WERI-Rb-1 (cell line): ENCODE results near the gene C10orf143.

Source experiments
- DNase-seq: peaks from one replicate; pipeline ENCODE4 v3.0.0-alpha.2; 2020
- H3K27ac ChIP-seq: fragments of 250-450 bp; sonication (Bioruptor Pico); 2 replicates; pipeline ENCODE4 v1.5.1; 2020; ENCODE audit warnings: mild to moderate bottlenecking, moderate library complexity
- H3K27me3 ChIP-seq: fragments of 250-450 bp; sonication (Bioruptor Pico); 2 replicates; pipeline ENCODE4 v1.5.1; 2021; ENCODE audit warnings: mild to moderate bottlenecking, low read depth, moderate library complexity; ENCODE audit not compliant: insufficient read depth, severe bottlenecking
- H3K36me3 ChIP-seq: fragments of 250-450 bp; sonication (Bioruptor Pico); 2 replicates; pipeline ENCODE4 v1.5.1; 2020; ENCODE audit warnings: mild to moderate bottlenecking, moderate library complexity
- H3K4me3 ChIP-seq: 2 replicates; pipeline ENCODE4 v1.5.1; 2011; ENCODE audit warnings: low read depth, mild to moderate bottlenecking, control low read depth, low read length
- H3K9me3 ChIP-seq: fragments of 250-450 bp; sonication (Bioruptor Pico); 2 replicates; pipeline ENCODE4 v1.5.1; 2021; ENCODE audit warnings: mild to moderate bottlenecking, moderate library complexity; ENCODE audit not compliant: severe bottlenecking
- TF ChIP-seq, protein P1 (sequence below): IDR thresholded peaks from 2 replicates; pipeline ENCODE4 v1.5.1; 2011; ENCODE audit warnings: low read depth, mild to moderate bottlenecking, control low read depth, inconsistent platforms, low read length

C10orf143 gene

DNA sequence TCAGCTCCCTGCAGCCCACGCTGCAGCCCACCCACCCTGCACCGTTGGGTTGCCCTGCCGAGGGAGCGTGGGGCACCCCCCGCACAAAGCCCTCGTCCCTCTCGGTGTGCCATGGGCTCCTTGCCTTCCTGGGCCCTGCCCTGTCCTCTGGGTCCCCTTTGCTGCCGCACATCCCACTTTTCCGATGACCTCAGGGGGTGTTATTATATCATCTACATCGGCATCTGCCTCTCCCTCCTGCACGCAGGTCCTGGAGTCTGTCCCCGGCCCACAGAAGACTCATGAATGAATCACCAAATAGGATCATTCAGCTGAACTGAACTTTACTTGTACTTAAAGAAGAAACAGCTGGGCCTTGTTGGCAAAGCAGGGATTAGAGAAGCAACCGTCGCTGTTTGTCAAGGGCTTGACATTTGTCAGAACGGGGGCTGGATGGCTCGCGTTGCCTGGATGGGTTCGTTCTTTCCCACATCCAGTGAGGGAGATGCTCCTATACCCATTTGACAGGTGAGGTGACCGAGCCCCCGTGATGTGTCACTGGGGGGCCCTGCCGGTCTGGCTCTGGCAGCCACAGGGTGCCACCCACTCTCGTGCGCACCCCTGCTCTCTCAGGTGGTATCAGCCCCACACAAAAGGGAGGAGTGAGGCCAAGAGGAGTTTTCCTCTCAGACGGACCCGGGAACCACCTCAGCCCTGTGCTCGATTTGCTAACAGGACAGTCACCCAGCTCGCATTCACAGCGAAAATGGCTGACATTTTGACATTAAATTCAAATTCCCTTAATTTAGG is 87.9 kb downstream of the C10orf143 start:
- DNase-seq: peak; percentile 74
- TF ChIP-seq, protein P1, sequence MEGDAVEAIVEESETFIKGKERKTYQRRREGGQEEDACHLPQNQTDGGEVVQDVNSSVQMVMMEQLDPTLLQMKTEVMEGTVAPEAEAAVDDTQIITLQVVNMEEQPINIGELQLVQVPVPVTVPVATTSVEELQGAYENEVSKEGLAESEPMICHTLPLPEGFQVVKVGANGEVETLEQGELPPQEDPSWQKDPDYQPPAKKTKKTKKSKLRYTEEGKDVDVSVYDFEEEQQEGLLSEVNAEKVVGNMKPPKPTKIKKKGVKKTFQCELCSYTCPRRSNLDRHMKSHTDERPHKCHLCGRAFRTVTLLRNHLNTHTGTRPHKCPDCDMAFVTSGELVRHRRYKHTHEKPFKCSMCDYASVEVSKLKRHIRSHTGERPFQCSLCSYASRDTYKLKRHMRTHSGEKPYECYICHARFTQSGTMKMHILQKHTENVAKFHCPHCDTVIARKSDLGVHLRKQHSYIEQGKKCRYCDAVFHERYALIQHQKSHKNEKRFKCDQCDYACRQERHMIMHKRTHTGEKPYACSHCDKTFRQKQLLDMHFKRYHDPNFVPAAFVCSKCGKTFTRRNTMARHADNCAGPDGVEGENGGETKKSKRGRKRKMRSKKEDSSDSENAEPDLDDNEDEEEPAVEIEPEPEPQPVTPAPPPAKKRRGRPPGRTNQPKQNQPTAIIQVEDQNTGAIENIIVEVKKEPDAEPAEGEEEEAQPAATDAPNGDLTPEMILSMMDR: no peak
- no peak overlapping the region for H3K4me3 ChIP-seq
- no peaks in the 10 kb centered on the region for H3K9me3 ChIP-seq
- no peaks in the 10 kb centered on the region for H3K27me3 ChIP-seq
- H3K36me3 ChIP-seq: no peaks in the 10 kb centered on the region
- H3K27ac ChIP-seq: peak overlapping the region; percentile 34; the same call in 1 of the 2 replicates

DNA sequence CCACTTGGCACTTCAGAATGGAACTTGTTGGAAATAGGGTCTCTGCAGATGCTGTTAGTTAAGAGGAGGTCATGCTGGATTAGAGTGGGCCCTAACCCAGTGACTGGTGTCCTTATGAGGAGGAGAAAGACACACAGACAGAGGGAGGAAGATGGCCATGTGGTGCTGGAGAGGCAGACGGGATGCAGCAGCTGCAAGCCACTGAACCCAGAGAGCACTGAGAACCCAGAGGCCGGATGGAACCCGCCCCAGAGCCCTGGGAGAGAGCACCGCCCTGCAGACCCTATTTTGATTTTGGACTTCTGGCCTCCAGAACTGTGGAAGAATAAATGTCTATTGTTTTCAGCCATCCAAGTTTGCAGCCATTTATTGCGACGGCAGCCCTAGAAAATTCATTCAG is 88.5 kb downstream of the C10orf143 start:
- no peak overlapping the region for H3K4me3 ChIP-seq
- H3K36me3 ChIP-seq: no peaks in the 10 kb centered on the region
- no peaks in the 10 kb centered on the region for H3K27me3 ChIP-seq
- TF ChIP-seq, protein P1: no peak
- H3K9me3 ChIP-seq: no peaks in the 10 kb centered on the region
- no peak for DNase-seq
- peak overlapping the region; percentile 34; the same call in 1 of the 2 replicates for H3K27ac ChIP-seq

DNA sequence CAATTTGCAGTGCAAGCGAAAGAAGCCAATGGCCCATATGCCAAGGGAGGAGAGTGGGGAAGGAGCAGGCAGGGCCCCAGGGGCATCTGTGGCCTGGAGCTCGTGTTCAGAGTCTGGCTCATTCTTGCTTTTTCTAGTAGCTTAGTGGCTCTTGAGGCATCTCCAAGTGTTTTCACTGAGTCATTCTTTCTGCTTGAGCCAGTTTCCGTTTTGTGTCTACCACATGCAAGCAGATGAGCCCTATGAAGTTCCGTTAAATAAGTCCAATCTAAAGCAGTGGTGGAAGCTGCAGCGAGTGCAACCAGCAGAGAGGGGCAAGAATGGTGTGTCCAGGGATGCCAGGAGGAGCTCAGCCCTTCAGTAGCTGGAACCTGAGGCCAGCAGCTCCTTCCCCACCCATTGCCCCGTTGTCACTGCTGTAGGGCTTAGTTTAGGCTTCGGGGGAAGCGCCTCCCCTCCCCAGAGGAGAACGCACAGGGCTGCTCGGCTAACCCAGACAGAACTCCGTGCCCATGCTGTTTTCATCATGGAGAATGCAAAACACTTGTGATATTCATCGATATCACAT is 89.2 kb downstream of the C10orf143 start:
- Histone ChIP-seq H3K4me3 (no peak overlapping the region), H3K36me3 (no peaks in the 10 kb centered on the region), H3K9me3 (no peaks in the 10 kb centered on the region), H3K27me3 (no peaks in the 10 kb centered on the region), H3K27ac (no peak overlapping the region)
- TF ChIP-seq, protein P1: no peak
- DNase-seq: no peak

DNA sequence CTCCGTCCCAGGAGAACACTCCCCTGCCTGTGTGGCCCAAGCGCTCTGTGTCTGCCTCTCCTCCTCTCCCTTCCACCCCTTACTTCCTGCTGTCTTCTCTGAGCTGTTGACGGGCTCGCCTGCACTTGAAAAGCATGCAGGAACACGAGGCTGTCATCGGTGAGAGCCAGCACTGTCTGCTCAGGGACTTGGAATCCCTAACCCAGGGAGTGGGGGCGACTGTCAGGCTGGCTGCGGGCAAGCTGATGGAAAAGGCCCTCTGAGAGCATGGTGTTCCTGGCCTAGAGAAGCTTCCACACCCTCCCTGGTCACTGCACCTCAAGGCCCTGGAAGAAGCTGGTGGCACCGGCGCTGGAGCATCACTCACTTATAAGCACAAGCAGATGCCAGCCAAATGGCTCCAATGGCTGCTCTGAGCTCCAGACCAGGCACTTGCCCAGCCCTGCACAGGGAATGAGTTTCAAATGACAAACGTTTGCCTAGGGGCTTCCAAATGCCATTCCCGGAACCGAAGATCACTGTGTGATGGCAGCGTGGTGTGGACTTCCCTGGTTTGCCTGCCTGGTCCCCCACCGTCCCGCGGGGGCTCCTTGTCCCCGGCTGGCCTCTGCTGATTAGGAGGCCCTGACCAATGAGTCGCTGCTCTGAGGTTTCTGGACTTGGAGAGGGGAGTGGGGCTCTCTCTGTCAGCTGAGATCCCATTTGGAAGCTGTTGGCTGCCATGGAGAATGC is 89.8 kb downstream of the C10orf143 start:
- no peak for DNase-seq
- Histone ChIP-seq H3K4me3 (no peak overlapping the region), H3K27ac (no peak overlapping the region), H3K36me3 (no peaks in the 10 kb centered on the region), H3K27me3 (no peaks in the 10 kb centered on the region), H3K9me3 (no peaks in the 10 kb centered on the region)
- TF ChIP-seq, protein P1: no peak

DNA sequence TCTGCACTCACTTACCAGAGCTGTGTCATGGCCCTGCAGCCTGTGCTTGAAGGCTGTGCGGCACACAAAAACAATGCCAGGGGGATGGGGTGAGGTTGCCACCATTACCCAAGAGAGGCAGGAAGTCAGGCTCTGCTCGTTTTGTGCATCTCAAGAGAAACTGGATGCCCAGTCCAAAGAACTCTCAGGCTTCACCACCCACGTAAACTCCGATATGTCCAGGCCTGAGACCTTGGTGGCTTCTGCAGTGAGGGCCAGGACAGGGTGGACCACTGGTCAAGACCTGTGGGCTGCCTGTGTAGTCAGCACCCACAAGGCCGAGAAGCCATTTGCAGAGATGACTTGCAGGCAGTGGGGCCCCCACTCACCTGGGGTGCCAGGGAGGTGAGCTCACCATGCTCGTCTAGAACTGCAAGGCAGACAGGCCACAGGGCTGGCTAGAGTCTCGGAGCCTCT is 91.9 kb downstream of the C10orf143 start:
- Histone ChIP-seq H3K27me3 (no peaks in the 10 kb centered on the region), H3K36me3 (no peaks in the 10 kb centered on the region)

More for the DNA sequence above, 91.9 kb downstream of the C10orf143 start:
- Histone ChIP-seq H3K9me3 (no peaks in the 10 kb centered on the region), H3K4me3 (no peak overlapping the region), H3K27ac (no peak overlapping the region)
- DNase-seq: no peak
- TF ChIP-seq, protein P1: no peak
